Hematopoietic multipotent progenitor cell treated with erythropoietin and hydrocortisone succinate and interleukin-3 and kit ligand, for 17 days (in vitro differentiated cells): ENCODE results near the gene IGFL4.

ENCODE experiments used
- DNase-seq: peaks from one replicate; pipeline ENCODE4 v3.0.0-alpha.2; 2015; ENCODE audit warnings: low spot score

IGFL4 gene

DNA sequence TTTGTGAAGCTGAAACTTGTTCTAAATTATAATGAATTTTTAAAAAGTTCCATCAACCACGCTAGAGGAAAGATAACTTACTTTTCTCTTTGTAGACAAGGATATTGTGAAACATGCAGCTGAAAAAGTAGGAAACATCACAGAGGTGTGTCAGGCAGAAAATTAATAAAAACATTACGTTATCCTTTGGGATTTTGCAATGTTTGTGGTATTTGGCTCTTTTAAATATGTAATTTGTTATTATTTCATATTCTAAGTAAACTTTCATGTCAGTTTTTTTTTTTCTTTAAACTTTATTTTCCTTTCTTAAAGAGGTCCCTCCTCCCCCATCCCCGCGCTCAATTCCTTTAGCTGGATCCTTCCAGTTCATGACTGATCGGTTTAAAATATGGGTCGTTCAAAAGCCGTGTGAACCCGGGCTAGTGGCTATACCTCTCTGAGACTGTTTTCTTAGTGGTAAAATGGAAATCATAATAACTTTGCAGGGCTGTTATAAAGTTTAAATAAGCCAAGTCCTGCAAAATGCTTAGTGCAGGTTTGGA is 46.3 kb downstream of the IGFL4 start:
- DNase-seq = no peak

DNA sequence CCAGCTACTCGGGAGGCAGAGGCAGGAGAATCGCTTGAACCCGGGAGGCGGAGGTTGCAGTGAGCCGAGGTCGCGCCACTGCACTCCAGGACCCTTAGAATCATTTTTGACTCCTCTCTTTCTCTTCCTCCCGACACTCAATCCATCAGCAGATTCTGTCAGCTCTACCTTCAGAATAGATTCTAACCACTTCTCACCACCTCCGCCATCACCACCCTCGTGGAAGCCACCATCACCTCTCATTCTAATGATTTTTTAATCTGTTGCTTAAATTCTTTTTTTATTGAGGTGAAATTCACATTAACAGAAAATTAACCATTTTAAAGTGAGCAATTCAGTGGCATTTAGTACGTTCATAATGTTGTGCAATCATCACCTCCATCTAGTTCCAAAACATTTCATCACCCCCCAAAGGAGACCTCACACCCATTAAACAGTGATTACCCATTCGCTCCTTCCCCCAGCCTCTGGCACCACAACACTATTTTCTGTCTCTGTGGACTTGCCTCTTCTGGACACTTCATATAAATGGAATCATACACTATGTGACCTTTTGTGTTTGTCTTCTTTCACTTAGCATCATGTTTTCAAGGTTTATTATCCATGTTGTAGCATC is 50.6 kb downstream of the IGFL4 start:
- DNase-seq = no peak
